Kidney (tissue), 14 donors: ENCODE data around the gene SCP2. TPM values are rescaled to one million over a fixed set of nuclear protein-coding genes. Genes with fewer than 3 reads are reported as not detected.
"Not testable (repeated sequence)": the region's sequence is repeated elsewhere in the genome, so short reads cannot be mapped to it uniquely, and the experiment has no call there.

Source experiments
- DNase-seq, 5 donors: peaks; one replicate each; pipeline ENCODE4 v3.0.0-alpha.2; 2013 to 2020
- FAIRE-seq: peaks from 2 replicates; lab custom pipeline; 2012; peaks lifted over from hg19 to GRCh38; lab: Jason Lieb, UNC
- H3K27ac ChIP-seq, 2 donors: one replicate each; pipeline ENCODE4 v1.7.0; 2013; ENCODE audit warnings: low read depth in 2 of 2, low read length in 2 of 2, inconsistent platforms in 1 of 2
- H3K27me3 ChIP-seq: one replicate; pipeline ENCODE4 v1.7.1; 2013; ENCODE audit warnings: low read length, inconsistent platforms; ENCODE audit not compliant: control insufficient read depth, insufficient read depth
- H3K36me3 ChIP-seq, 3 donors: one replicate each; pipeline versions ENCODE4 v1.7.0 to v1.7.1; 2013; ENCODE audit warnings: low read length in 3 of 3, control low read depth in 1 of 3, inconsistent platforms in 1 of 3; ENCODE audit not compliant: insufficient read depth in 3 of 3, control insufficient read depth in 2 of 3
- H3K4me1 ChIP-seq, 3 donors: one replicate each; pipeline versions ENCODE4 v1.7.0 to v1.7.1; 2013; ENCODE audit warnings: low read length in 3 of 3, inconsistent platforms in 1 of 3, low read depth in 1 of 3; ENCODE audit not compliant: control insufficient read depth in 2 of 3, insufficient read depth in 2 of 3
- H3K4me3 ChIP-seq, 3 donors: one replicate each; pipeline versions ENCODE4 v1.7.0 to v1.8.1; 2013; ENCODE audit warnings: low read length in 3 of 3, control low read depth in 1 of 3, inconsistent platforms in 1 of 3
- H3K9ac ChIP-seq, 3 donors: one replicate each; pipeline versions ENCODE4 v1.7.0 to v1.7.1; 2013; ENCODE audit warnings: low read length in 3 of 3, control low read depth in 1 of 3, inconsistent platforms in 1 of 3
- H3K9me3 ChIP-seq, 3 donors: one replicate each; pipeline versions ENCODE4 v1.7.0 to v1.7.1; 2013; ENCODE audit warnings: low read length in 3 of 3, control low read depth in 1 of 3, inconsistent platforms in 1 of 3; ENCODE audit not compliant: control insufficient read depth in 2 of 3, insufficient read depth in 1 of 3
- CTCF ChIP-seq: IDR thresholded peaks from 3 replicates; pipeline ENCODE4 v1.5.1; 2012; ENCODE audit warnings: mild to moderate bottlenecking, moderate library complexity, borderline replicate concordance; ENCODE audit not compliant: insufficient read depth; ENCODE audit errors: extremely low read depth
- intact Hi-C: fragments of 100-400 bp; cut with DNase I; formaldehyde crosslinking; loops from one replicate; pipeline ENCODE4 v1.11.1; 2022
- polyA plus RNA-seq: library from polyadenylated mRNA; stranded (reverse); fragments of 350-450 nt; fragmentation: Illumina TruSeq; extraction: RNeasy Lipid Tissue Mini Kit (QIAGEN cat#74804); gene quantifications from one replicate; pipeline ENCODE4 v1.2.3, GENCODE V29; 2014; ENCODE audit warnings: low read depth, low replicate concordance; ENCODE audit not compliant: insufficient read depth
- total RNA-seq: library from RNA; stranded (reverse); fragmentation: NEBNext Ultra II Directional; extraction: Animal tissue kit (Norgen Biotek cat#: 25700); gene quantifications from one replicate; pipeline ENCODE4 v1.2.1, GENCODE V29; 2021
- donor health status: control.
- donor health status: control.
- donor health status: control.
- donor health status: control.
- donor health status: control.
- donor health status: DM: yes; HTN: yes; CAD: no.
- donor health status: Normal renal cell carcinoma (clear cell type).

The SCP2 gene
- total and polyA plus RNA-seq, 2 donors from 2014 or later = 168 to 226 TPM

GRCh38 chr1:52978045-52978444 is 51.0 kb downstream of the SCP2 start:
- no peaks in the 10 kb centered on the region for H3K9me3 ChIP-seq
- peaks cover 0 to 10% (median 0%) of the 10 kb centered on the region in 3 donors for H3K36me3 ChIP-seq
- intact Hi-C loops = no loop called here
- DNase-seq (no peak), FAIRE-seq (no peak)
- no peaks in the 10 kb centered on the region for H3K4me1 ChIP-seq
- H3K4me3 ChIP-seq = no peak overlapping the region
- TF ChIP-seq CTCF = no peak
- H3K27ac ChIP-seq = no peak overlapping the region
- no peaks in the 10 kb centered on the region for H3K27me3 ChIP-seq
- H3K9ac ChIP-seq = no peak overlapping the region

GRCh38 chr1:52992733-52993132 is 65.7 kb downstream of the SCP2 start:
- H3K27ac ChIP-seq, H3K4me1 ChIP-seq, H3K9me3 ChIP-seq, FAIRE-seq, DNase-seq, H3K9ac ChIP-seq, H3K4me3 ChIP-seq, H3K27me3 ChIP-seq, intact Hi-C loops: not testable (repeated sequence)
- H3K36me3 ChIP-seq = peaks cover 0 to 23% (median 0%) of the 10 kb centered on the region in 3 donors

GRCh38 chr1:52994656-52995055 is 67.6 kb downstream of the SCP2 start:
- no peaks in the 10 kb centered on the region for H3K4me1 ChIP-seq
- peaks cover 0 to 16% (median 0%) of the 10 kb centered on the region in 3 donors for H3K36me3 ChIP-seq
- H3K27ac ChIP-seq = no peak overlapping the region
- no peaks in the 10 kb centered on the region for H3K9me3 ChIP-seq
- no peak overlapping the region for H3K9ac ChIP-seq
- intact Hi-C loops = no loop called here
- H3K27me3 ChIP-seq = no peaks in the 10 kb centered on the region
- FAIRE-seq (no peak), DNase-seq (no peak)
- no peak for TF ChIP-seq CTCF
- H3K4me3 ChIP-seq = no peak overlapping the region

GRCh38 chr1:52996653-52997052 is 69.6 kb downstream of the SCP2 start:
- no peak for TF ChIP-seq CTCF
- Histone ChIP-seq H3K4me3 (no peak overlapping the region), H3K36me3 (peaks cover 0 to 16% (median 0%) of the 10 kb centered on the region in 3 donors), H3K27ac (no peak overlapping the region), H3K9ac (no peak overlapping the region), H3K9me3 (no peaks in the 10 kb centered on the region), H3K4me1 (no peaks in the 10 kb centered on the region), H3K27me3 (no peaks in the 10 kb centered on the region)
- DNase-seq (no peak), FAIRE-seq (no peak)
- intact Hi-C loops = no loop called here
